ENCODE data around the gene TARDBP.

DNA sequence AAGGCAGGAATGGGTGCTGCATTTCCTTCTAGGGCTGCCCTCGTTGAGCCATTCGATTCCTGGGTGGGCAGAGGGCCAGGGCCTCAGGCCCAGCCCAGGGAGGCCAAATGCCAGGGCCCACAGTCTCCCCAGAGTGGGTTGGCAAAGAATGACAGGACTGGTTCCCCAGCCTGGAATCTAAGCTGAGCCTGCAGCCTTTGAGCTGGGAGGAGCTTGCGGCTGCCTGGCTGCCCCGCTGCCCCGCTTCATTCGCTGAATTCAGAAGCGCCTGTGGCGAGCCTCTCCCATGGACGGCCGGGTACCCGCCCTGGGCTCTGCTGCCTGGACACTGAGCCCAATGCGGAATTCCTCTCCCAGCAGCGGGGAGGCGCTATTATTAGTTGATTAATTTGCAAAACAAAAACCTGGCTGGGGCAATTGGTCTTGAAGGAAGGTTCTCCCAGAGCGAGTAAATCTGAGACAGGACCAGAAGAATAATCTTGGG is 32.3 kb upstream of the TARDBP start:
- TF ChIP-seq, protein P1, sequence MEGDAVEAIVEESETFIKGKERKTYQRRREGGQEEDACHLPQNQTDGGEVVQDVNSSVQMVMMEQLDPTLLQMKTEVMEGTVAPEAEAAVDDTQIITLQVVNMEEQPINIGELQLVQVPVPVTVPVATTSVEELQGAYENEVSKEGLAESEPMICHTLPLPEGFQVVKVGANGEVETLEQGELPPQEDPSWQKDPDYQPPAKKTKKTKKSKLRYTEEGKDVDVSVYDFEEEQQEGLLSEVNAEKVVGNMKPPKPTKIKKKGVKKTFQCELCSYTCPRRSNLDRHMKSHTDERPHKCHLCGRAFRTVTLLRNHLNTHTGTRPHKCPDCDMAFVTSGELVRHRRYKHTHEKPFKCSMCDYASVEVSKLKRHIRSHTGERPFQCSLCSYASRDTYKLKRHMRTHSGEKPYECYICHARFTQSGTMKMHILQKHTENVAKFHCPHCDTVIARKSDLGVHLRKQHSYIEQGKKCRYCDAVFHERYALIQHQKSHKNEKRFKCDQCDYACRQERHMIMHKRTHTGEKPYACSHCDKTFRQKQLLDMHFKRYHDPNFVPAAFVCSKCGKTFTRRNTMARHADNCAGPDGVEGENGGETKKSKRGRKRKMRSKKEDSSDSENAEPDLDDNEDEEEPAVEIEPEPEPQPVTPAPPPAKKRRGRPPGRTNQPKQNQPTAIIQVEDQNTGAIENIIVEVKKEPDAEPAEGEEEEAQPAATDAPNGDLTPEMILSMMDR (IDR thresholded peaks at IDR 0.05; ENCODE audit: low read depth, low read length, poor library complexity, severe bottlenecking) = no peak
- no peak for TF ChIP-seq EZH2phosphoT487 (IDR thresholded peaks at IDR 0.05; ENCODE audit: borderline replicate concordance, low read length)

All from DOHH2 (cell line).